ENCODE measurements around the gene HOXB3.

HOXB3 gene

GRCh38 chr17:48520631-48521079, 69.4 kb downstream of the HOXB3 start:
- no peak overlapping the region for H3K4me3 ChIP-seq (ENCODE audit: low read depth, low read length)
- CTCF ChIA-PET = interaction anchor here (0.6 to 6.7 kb wide), 5 partner anchors 9 to 1302 kb away, joined by 3 to 39 read pairs (median 4); no protein-coding TSS in a partner anchor
- no peak for TF ChIP-seq CTCF (IDR thresholded peaks at IDR 0.05; ENCODE audit: insufficient read depth, low read length, missing control alignments)
- DNase-seq (ENCODE audit: low read depth, low spot score) = no peak
- POLR2A ChIA-PET = interaction anchor here (0.7 kb wide), 1 partner anchor 14 kb away, joined by 3 read pairs; no protein-coding TSS in a partner anchor

GRCh38 chr17:48519427-48519826, 70.6 kb downstream of the HOXB3 start:
- ChIA-PET POLR2A (no interaction called here), CTCF (interaction anchor here (1.2 to 6.7 kb wide), 4 partner anchors 14 to 82 kb away, joined by 3 to 39 read pairs (median 4); no protein-coding TSS in a partner anchor)
- DNase-seq (ENCODE audit: low read depth, low spot score) = no peak
- TF ChIP-seq CTCF (IDR thresholded peaks at IDR 0.05; ENCODE audit: insufficient read depth, low read length, missing control alignments) = no peak
- H3K4me3 ChIP-seq (ENCODE audit: low read depth, low read length) = no peak overlapping the region

- DNase-seq (ENCODE audit: low read depth, low spot score) = no peak
- H3K4me3 ChIP-seq (ENCODE audit: low read depth, low read length) = no peak overlapping the region
- CTCF ChIA-PET = interaction anchor here (0.9 to 1.7 kb wide), 3 partner anchors 10 to 25 kb away, joined by 3 to 4 read pairs (median 3); no protein-coding TSS in a partner anchor
- POLR2A ChIA-PET = no interaction called here
- TF ChIP-seq CTCF (IDR thresholded peaks at IDR 0.05; ENCODE audit: insufficient read depth, low read length, missing control alignments) = no peak
Measured at GRCh38 chr17:48517478-48517877, 72.6 kb downstream of the HOXB3 start.

- DNase-seq (ENCODE audit: low read depth, low spot score) = no peak
- TF ChIP-seq CTCF (IDR thresholded peaks at IDR 0.05; ENCODE audit: insufficient read depth, low read length, missing control alignments) = no peak
- ChIA-PET POLR2A (interaction anchor here (1.0 kb wide), 1 partner anchor 33 kb away, joined by 3 read pairs; no protein-coding TSS in a partner anchor), CTCF (interaction anchor here (0.5 to 1.7 kb wide), 4 partner anchors 9 to 418 kb away, joined by 3 to 4 read pairs (median 3); no protein-coding TSS in a partner anchor)
- H3K4me3 ChIP-seq (ENCODE audit: low read depth, low read length) = no peak overlapping the region
Measured at GRCh38 chr17:48515925-48516900, 73.8 kb downstream of the HOXB3 start.

- TF ChIP-seq CTCF (IDR thresholded peaks at IDR 0.05; ENCODE audit: insufficient read depth, low read length, missing control alignments) = no peak
- POLR2A ChIA-PET = no interaction called here
- no peak overlapping the region for H3K4me3 ChIP-seq (ENCODE audit: low read depth, low read length)
- DNase-seq (ENCODE audit: low read depth, low spot score) = no peak
- CTCF ChIA-PET = no interaction called here
Measured at GRCh38 chr17:48514477-48514876, 75.6 kb downstream of the HOXB3 start.
